Neuronal stem cell (in vitro differentiated cells): Measurements from ENCODE around the gene GALNT14.

ENCODE experiments used
- DNase-seq: peaks from one replicate; pipeline ENCODE4 v3.0.0-alpha.2; 2013; ENCODE audit warnings: low spot score
- H2AFZ ChIP-seq: one replicate; pipeline ENCODE4 v1.6.1; 2013; ENCODE audit warnings: mild to moderate bottlenecking, low read length, inconsistent platforms
- H2AK5ac ChIP-seq: 2 replicates; pipeline ENCODE4 v1.6.1; 2013; ENCODE audit warnings: low read depth, mild to moderate bottlenecking, inconsistent platforms, low read length, moderate library complexity, mixed read lengths
- H2BK120ac ChIP-seq: 2 replicates; pipeline ENCODE4 v1.6.1; 2013; ENCODE audit warnings: low read depth, mild to moderate bottlenecking, inconsistent platforms, low read length, moderate library complexity, mixed read lengths
- H2BK12ac ChIP-seq: one replicate; pipeline ENCODE4 v1.6.1; 2013; ENCODE audit warnings: low read length, inconsistent platforms
- H2BK15ac ChIP-seq: 2 replicates; pipeline ENCODE4 v1.6.1; 2013; ENCODE audit warnings: mild to moderate bottlenecking, low read length, inconsistent platforms, mixed read lengths
- H2BK5ac ChIP-seq: one replicate; pipeline ENCODE4 v1.6.1; 2013; ENCODE audit warnings: inconsistent platforms, mild to moderate bottlenecking, low read length, moderate library complexity
- H3K14ac ChIP-seq: one replicate; pipeline ENCODE4 v1.6.1; 2013; ENCODE audit warnings: low read length, inconsistent platforms
- H3K18ac ChIP-seq: 2 replicates; pipeline ENCODE4 v1.6.1; 2013; ENCODE audit warnings: low read length, inconsistent platforms
- H3K23ac ChIP-seq: 2 replicates; pipeline ENCODE4 v1.6.1; 2013; ENCODE audit warnings: low read depth, mild to moderate bottlenecking, mixed read lengths, low read length, inconsistent platforms; ENCODE audit not compliant: poor library complexity
- H3K27ac ChIP-seq: replicated peaks from 3 replicates; pipeline ENCODE4 v1.5.1; 2013; ENCODE audit warnings: low read length, inconsistent platforms
- H3K27me3 ChIP-seq, 3 experiments: 2 replicates each; pipeline ENCODE4 v1.6.1; 2013; ENCODE audit warnings: low read length in 3 of 3, mild to moderate bottlenecking in 2 of 3, inconsistent platforms in 1 of 3, low read depth in 1 of 3, mixed read lengths in 1 of 3, moderate library complexity in 1 of 3; ENCODE audit not compliant: control insufficient read depth in 3 of 3, insufficient read depth in 3 of 3
- H3K36me3 ChIP-seq, 2 donors: replicated peaks in 1 of 2; 2 replicates each; pipeline ENCODE4 v1.6.1; 2013; ENCODE audit warnings: low read length in 2 of 2; ENCODE audit not compliant: control insufficient read depth in 2 of 2, insufficient read depth in 2 of 2
- H3K4ac ChIP-seq: 2 replicates; pipeline ENCODE4 v1.6.1; 2013; ENCODE audit warnings: inconsistent platforms, mild to moderate bottlenecking, low read length, moderate library complexity
- H3K4me1 ChIP-seq, 2 donors: 1 replicate in 1 of 2; 2 replicates in 1 of 2; pipeline ENCODE4 v1.6.1; 2013; ENCODE audit warnings: low read length in 2 of 2, low read depth in 1 of 2; ENCODE audit not compliant: control insufficient read depth in 2 of 2, insufficient read depth in 1 of 2
- H3K4me2 ChIP-seq: one replicate; pipeline ENCODE4 v1.6.1; 2013; ENCODE audit warnings: mild to moderate bottlenecking, low read length, inconsistent platforms; ENCODE audit not compliant: insufficient read depth, poor library complexity, severe bottlenecking
- H3K4me3 ChIP-seq, 2 donors: 2 replicates each; pipeline ENCODE4 v1.5.1; 2013; ENCODE audit warnings: low read length in 2 of 2, mild to moderate bottlenecking in 2 of 2, inconsistent platforms in 1 of 2, moderate library complexity in 1 of 2
- H3K79me1 ChIP-seq: one replicate; pipeline ENCODE4 v1.6.1; 2013; ENCODE audit warnings: low read depth, mild to moderate bottlenecking, inconsistent platforms, low read length, moderate library complexity
- H3K9ac ChIP-seq: one replicate; pipeline ENCODE4 v1.6.1; 2013; ENCODE audit warnings: mild to moderate bottlenecking, low read depth, low read length, inconsistent platforms; ENCODE audit not compliant: poor library complexity
- H3K9me3 ChIP-seq, 2 donors: replicated peaks in 1 of 2; 2 replicates each; pipeline versions ENCODE3 to v1.6.1; 2013; ENCODE audit warnings: low read length in 2 of 2, mild to moderate bottlenecking in 2 of 2, inconsistent platforms in 1 of 2, low read depth in 1 of 2, mixed read lengths in 1 of 2, moderate library complexity in 1 of 2; ENCODE audit not compliant: control insufficient read depth in 2 of 2, insufficient read depth in 1 of 2
- H4K8ac ChIP-seq: one replicate; pipeline ENCODE4 v1.6.1; 2013; ENCODE audit warnings: low read depth, mild to moderate bottlenecking, inconsistent platforms, low read length, moderate library complexity
- H4K91ac ChIP-seq: one replicate; pipeline ENCODE4 v1.6.1; 2013; ENCODE audit warnings: low read length, low read depth, mild to moderate bottlenecking, inconsistent platforms; ENCODE audit not compliant: poor library complexity
- WGBS, 2 donors: extraction: QIAGEN DNeasy Blood & Tissue Kit; methylation state at CpG; one replicate each; pipeline ENCODE4 v1.1.7; 2013; ENCODE audit warnings: missing lambda C conversion rate in 2 of 2, mixed read lengths in 1 of 2; ENCODE audit not compliant: insufficient read length in 2 of 2, insufficient replicate concordance in 1 of 2; ENCODE audit errors: extremely low coverage in 2 of 2; 5-methylcytosine and 5-hydroxymethylcytosine counted together

GALNT14 gene

GRCh38 chr2:31066551-31066950, 71.7 kb downstream of the GALNT14 start:
- Histone ChIP-seq H3K36me3 (no peaks in the 10 kb centered on the region), H2BK12ac (no peak overlapping the region), H3K4me1 (no peaks in the 10 kb centered on the region), H4K8ac (no peak overlapping the region), H2AK5ac (no peak overlapping the region), H3K9me3 (no peaks in the 10 kb centered on the region), H3K4ac (no peak overlapping the region), H2BK5ac (no peak overlapping the region), H3K14ac (no peak overlapping the region), H4K91ac (no peak overlapping the region), H2BK120ac (no peak overlapping the region), H3K27me3 (no peaks in the 10 kb centered on the region), H3K9ac (no peak overlapping the region), H3K79me1 (no peaks in the 10 kb centered on the region), H3K4me2 (no peak overlapping the region), H2BK15ac (no peak overlapping the region), H2AFZ (no peak overlapping the region), H3K4me3 (no peak overlapping the region), H3K23ac (no peak overlapping the region), H3K27ac (no peak overlapping the region), H3K18ac (no peak overlapping the region)
- WGBS, 2 donors, result no CpG with 5 or more reads among the region's 6 CpGs
- DNase-seq, result no peak

GRCh38 chr2:31066086-31066485, 72.2 kb downstream of the GALNT14 start:
- H3K18ac ChIP-seq, result no peak overlapping the region
- no peak overlapping the region for H4K8ac ChIP-seq
- no peak overlapping the region for H3K23ac ChIP-seq
- no peak overlapping the region for H3K9ac ChIP-seq
- H3K4me1 ChIP-seq, result no peaks in the 10 kb centered on the region
- no peak overlapping the region for H2BK12ac ChIP-seq
- no peak overlapping the region for H3K4me2 ChIP-seq
- no peak overlapping the region for H3K4ac ChIP-seq
- no CpG with 5 or more reads among the region's 9 CpGs for WGBS, 2 donors
- no peak overlapping the region for H2AK5ac ChIP-seq
- no peaks in the 10 kb centered on the region for H3K27me3 ChIP-seq
- H3K9me3 ChIP-seq, result no peaks in the 10 kb centered on the region
- H2BK15ac ChIP-seq, result no peak overlapping the region
- no peak overlapping the region for H3K27ac ChIP-seq
- H2BK120ac ChIP-seq, result no peak overlapping the region
- no peak overlapping the region for H4K91ac ChIP-seq
- no peak for DNase-seq
- H3K36me3 ChIP-seq, result no peaks in the 10 kb centered on the region
- H2AFZ ChIP-seq, result no peak overlapping the region
- no peak overlapping the region for H3K4me3 ChIP-seq
- no peak overlapping the region for H3K14ac ChIP-seq
- no peaks in the 10 kb centered on the region for H3K79me1 ChIP-seq
- no peak overlapping the region for H2BK5ac ChIP-seq

- no peak overlapping the region for H2BK120ac ChIP-seq
- no peak overlapping the region for H2AK5ac ChIP-seq
- H3K27me3 ChIP-seq, result no peaks in the 10 kb centered on the region
- H3K27ac ChIP-seq, result no peak overlapping the region
- H2BK12ac ChIP-seq, result no peak overlapping the region
- no peak overlapping the region for H3K14ac ChIP-seq
- DNase-seq, result no peak
- H3K18ac ChIP-seq, result no peak overlapping the region
- H4K8ac ChIP-seq, result no peak overlapping the region
- peaks cover 0 to 2% of the 10 kb centered on the region in 2 donors for H3K9me3 ChIP-seq
- H3K4me2 ChIP-seq, result no peak overlapping the region
- no peaks in the 10 kb centered on the region for H3K36me3 ChIP-seq
- no peak overlapping the region for H2AFZ ChIP-seq
- no peak overlapping the region for H4K91ac ChIP-seq
- no CpG with 5 or more reads among the region's 5 CpGs for WGBS, 2 donors
- H3K4me3 ChIP-seq, result no peak overlapping the region
- H3K79me1 ChIP-seq, result no peaks in the 10 kb centered on the region
- H3K4ac ChIP-seq, result no peak overlapping the region
- no peak overlapping the region for H3K9ac ChIP-seq
- H3K4me1 ChIP-seq, result no peaks in the 10 kb centered on the region
- H3K23ac ChIP-seq, result no peak overlapping the region
- no peak overlapping the region for H2BK5ac ChIP-seq
- no peak overlapping the region for H2BK15ac ChIP-seq
Observed at GRCh38 chr2:31065356-31065755, 72.9 kb downstream of the GALNT14 start.

- no peak overlapping the region for H4K91ac ChIP-seq
- no peaks in the 10 kb centered on the region for H3K4me1 ChIP-seq
- no peak overlapping the region for H3K14ac ChIP-seq
- DNase-seq, result no peak
- H3K4ac ChIP-seq, result no peak overlapping the region
- H2AFZ ChIP-seq, result no peak overlapping the region
- no peak overlapping the region for H2BK15ac ChIP-seq
- H3K27me3 ChIP-seq, result no peaks in the 10 kb centered on the region
- no peak overlapping the region for H3K4me2 ChIP-seq
- H3K4me3 ChIP-seq, result no peak overlapping the region
- no peaks in the 10 kb centered on the region for H3K36me3 ChIP-seq
- no peak overlapping the region for H2BK5ac ChIP-seq
- H3K9me3 ChIP-seq, result peaks cover 0 to 2% of the 10 kb centered on the region in 2 donors
- no peak overlapping the region for H3K27ac ChIP-seq
- H3K18ac ChIP-seq, result no peak overlapping the region
- no peak overlapping the region for H2BK12ac ChIP-seq
- no CpG with 5 or more reads among the region's 6 CpGs for WGBS, 2 donors
- H4K8ac ChIP-seq, result no peak overlapping the region
- H3K23ac ChIP-seq, result no peak overlapping the region
- no peak overlapping the region for H2AK5ac ChIP-seq
- no peaks in the 10 kb centered on the region for H3K79me1 ChIP-seq
- H3K9ac ChIP-seq, result no peak overlapping the region
- H2BK120ac ChIP-seq, result no peak overlapping the region
Observed at GRCh38 chr2:31060397-31060796, 77.8 kb downstream of the GALNT14 start.
